Muscle layer of colon (tissue), 2 donors: Measurements from ENCODE around the gene AOC1.

ENCODE experiments used
- H3K27ac ChIP-seq: one replicate; pipeline ENCODE4 v1.7.0; 2013; ENCODE audit warnings: low read depth, mild to moderate bottlenecking, low read length, moderate library complexity
- H3K27me3 ChIP-seq, 2 donors: one replicate each; pipeline ENCODE4 v1.7.0; 2013; ENCODE audit warnings: low read length in 2 of 2, mild to moderate bottlenecking in 2 of 2; ENCODE audit not compliant: insufficient read depth in 2 of 2, control insufficient read depth in 1 of 2
- H3K36me3 ChIP-seq: one replicate; pipeline ENCODE4 v1.7.0; 2013; ENCODE audit warnings: mild to moderate bottlenecking, low read length; ENCODE audit not compliant: insufficient read depth
- H3K4me1 ChIP-seq: one replicate; pipeline ENCODE4 v1.7.0; 2013; ENCODE audit warnings: mild to moderate bottlenecking, low read length; ENCODE audit not compliant: insufficient read depth
- H3K4me3 ChIP-seq, 2 donors: one replicate each; pipeline ENCODE4 v1.7.0; 2013; ENCODE audit warnings: low read length in 2 of 2, low read depth in 1 of 2, mild to moderate bottlenecking in 1 of 2, moderate library complexity in 1 of 2
- H3K9ac ChIP-seq: one replicate; pipeline ENCODE4 v1.7.0; 2013; ENCODE audit warnings: low read length
- H3K9me3 ChIP-seq: one replicate; pipeline ENCODE4 v1.7.0; 2013; ENCODE audit warnings: mild to moderate bottlenecking, low read length
- donor health status: abdominal sarcoma.
- donor health status: Adenocarcinoma of cecum.

Gene AOC1

DNA sequence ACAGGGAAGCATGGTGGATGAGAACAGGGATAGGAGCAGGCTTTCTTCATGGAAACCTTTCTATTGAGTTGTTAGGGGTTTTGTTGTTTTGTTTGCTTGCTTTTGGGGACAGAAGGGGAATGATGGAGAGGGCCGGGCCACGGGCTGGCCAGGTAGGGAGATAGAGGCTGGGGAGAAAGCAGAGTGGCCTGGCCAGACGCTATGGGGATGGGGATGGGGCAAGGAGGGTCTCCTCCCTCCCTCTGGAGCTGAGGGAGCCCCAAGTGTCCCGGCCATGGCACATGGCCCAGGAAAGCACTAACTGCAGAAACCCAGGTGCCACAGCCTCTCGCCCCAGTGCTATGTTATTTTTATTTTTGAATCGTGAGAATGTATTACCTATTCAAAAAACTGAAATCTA, 10.0 kb downstream of the AOC1 start:
- H3K4me3 ChIP-seq: no peak overlapping the region
- no peaks in the 10 kb centered on the region for H3K36me3 ChIP-seq
- no peaks in the 10 kb centered on the region for H3K9me3 ChIP-seq
- no peak overlapping the region for H3K27ac ChIP-seq
- H3K4me1 ChIP-seq: no peaks in the 10 kb centered on the region
- H3K27me3 ChIP-seq: no peaks in the 10 kb centered on the region
- no peak overlapping the region for H3K9ac ChIP-seq

DNA sequence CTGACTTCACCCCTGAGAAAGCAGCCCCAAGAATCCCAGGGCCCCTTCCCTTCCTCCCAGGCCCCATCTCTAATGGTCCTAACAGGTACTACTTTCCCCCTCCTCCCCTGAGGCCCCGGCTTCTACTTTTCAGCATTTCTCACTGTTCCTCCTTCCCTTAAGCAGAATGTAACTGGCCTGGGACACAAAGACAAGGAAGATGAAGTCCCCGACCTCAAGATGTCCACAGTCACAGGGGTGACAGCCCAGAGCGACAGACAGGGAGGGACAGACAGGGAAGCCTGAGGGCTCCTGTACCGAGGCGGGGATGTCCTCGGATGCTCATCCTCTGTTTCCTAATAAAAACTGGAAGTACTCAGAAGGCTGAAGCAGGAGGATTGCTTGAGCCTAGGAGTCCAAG, 11.6 kb downstream of the AOC1 start:
- Histone ChIP-seq H3K27ac (no peak overlapping the region), H3K9me3 (no peaks in the 10 kb centered on the region), H3K27me3 (no peaks in the 10 kb centered on the region), H3K4me1 (no peaks in the 10 kb centered on the region), H3K4me3 (no peak overlapping the region), H3K9ac (no peak overlapping the region), H3K36me3 (no peaks in the 10 kb centered on the region)

DNA sequence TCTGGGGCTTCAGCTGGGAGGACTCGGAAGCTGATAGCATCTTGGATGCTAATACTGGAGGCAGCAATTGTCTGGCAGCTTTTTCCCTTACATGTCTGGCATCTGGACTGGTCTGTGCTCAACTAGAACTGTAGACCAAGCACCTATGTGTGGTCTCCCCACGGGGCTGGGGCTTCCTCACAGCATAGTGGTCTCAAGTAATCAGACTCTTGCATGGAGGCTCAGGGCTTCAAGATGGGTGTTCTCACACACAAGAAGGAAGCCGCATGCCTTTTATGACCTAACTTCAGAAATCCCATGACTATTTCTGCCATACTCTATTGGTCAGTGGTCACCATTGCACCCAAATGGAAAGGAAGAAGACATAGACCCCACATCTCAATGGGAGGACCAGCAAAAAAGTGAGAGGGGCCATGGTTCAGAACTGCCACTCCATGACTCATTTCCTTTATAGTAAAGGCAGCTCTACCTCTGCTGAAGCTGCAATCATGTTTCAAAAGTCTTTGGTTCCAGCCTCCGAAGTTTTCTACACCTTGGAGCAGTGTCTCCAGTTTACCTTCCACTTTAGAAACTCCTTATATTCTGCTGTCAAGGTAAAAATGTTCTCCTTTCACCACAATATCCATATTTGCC, 14.7 kb downstream of the AOC1 start:
- no peaks in the 10 kb centered on the region for H3K4me1 ChIP-seq
- no peaks in the 10 kb centered on the region for H3K27me3 ChIP-seq
- no peaks in the 10 kb centered on the region for H3K36me3 ChIP-seq
- no peak overlapping the region for H3K27ac ChIP-seq
- H3K9me3 ChIP-seq: no peaks in the 10 kb centered on the region
- H3K9ac ChIP-seq: no peak overlapping the region
- no peak overlapping the region for H3K4me3 ChIP-seq

DNA sequence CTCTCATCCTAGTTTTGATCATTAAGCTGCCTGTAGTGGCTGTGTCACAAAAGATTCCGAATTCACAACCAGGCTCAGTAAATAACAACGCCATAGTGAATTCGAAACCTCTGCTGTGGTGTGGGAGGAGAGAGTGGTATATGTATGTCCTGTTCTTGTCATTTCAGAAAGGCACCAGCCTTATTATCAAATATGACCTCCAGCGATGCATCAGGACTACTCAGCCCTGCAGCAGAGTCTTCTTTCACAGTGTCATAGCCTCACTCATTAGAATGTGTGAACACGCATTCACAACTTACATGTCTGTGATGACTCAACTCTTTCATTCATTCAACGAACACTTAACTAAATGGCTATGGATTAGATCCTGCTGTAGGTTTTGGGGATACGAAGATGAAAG, 15.3 kb downstream of the AOC1 start:
- no peaks in the 10 kb centered on the region for H3K9me3 ChIP-seq
- H3K27me3 ChIP-seq: no peaks in the 10 kb centered on the region
- no peak overlapping the region for H3K27ac ChIP-seq
- H3K9ac ChIP-seq: no peak overlapping the region
- no peaks in the 10 kb centered on the region for H3K36me3 ChIP-seq
- H3K4me1 ChIP-seq: no peaks in the 10 kb centered on the region
- H3K4me3 ChIP-seq: no peak overlapping the region

DNA sequence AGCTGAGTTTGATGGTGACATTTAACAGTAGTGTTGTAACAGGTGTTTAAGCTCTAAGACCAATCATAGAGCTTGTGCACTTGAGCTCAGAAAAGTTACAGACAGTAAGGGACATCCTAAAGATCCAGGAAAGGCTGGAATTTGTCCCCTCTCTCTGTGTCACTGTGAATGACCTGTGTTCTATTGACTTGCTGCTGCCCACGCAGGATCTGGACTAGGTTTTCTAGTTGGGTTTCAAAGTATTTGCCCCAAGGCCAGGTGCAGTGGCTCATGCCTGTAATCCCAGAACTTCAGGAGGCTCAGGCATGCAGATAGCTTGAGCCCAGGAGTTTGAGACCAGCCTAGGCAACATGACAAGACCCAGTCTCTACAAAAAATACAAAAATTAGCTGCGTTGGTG, 17.1 kb downstream of the AOC1 start:
- H3K27ac ChIP-seq: no peak overlapping the region
- H3K9ac ChIP-seq: no peak overlapping the region
- no peaks in the 10 kb centered on the region for H3K27me3 ChIP-seq
- no peaks in the 10 kb centered on the region for H3K9me3 ChIP-seq
- no peaks in the 10 kb centered on the region for H3K4me1 ChIP-seq
- H3K4me3 ChIP-seq: no peak overlapping the region
- H3K36me3 ChIP-seq: no peaks in the 10 kb centered on the region

DNA sequence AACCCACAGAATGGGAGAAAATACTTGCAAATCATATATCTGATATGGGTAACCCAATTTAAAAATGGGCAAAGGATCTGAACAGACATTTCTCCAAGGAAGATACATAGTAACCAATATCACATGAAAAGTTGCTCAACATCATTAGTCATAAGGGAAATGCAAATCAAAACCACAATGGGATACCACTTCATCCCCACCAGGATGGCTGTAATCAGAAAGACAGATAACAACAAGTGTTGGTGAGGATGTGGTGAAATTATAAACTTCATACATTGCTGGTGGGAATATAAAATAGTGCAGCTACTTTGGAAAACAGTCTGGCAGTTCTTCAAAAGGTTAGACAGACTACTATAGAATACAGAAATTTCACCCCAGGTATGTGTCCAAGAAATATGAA, 19.3 kb downstream of the AOC1 start:
- no peaks in the 10 kb centered on the region for H3K36me3 ChIP-seq
- no peaks in the 10 kb centered on the region for H3K27me3 ChIP-seq
- H3K4me3 ChIP-seq: no peak overlapping the region
- no peak overlapping the region for H3K9ac ChIP-seq
- H3K4me1 ChIP-seq: no peaks in the 10 kb centered on the region
- H3K9me3 ChIP-seq: no peaks in the 10 kb centered on the region
- H3K27ac ChIP-seq: no peak overlapping the region

DNA sequence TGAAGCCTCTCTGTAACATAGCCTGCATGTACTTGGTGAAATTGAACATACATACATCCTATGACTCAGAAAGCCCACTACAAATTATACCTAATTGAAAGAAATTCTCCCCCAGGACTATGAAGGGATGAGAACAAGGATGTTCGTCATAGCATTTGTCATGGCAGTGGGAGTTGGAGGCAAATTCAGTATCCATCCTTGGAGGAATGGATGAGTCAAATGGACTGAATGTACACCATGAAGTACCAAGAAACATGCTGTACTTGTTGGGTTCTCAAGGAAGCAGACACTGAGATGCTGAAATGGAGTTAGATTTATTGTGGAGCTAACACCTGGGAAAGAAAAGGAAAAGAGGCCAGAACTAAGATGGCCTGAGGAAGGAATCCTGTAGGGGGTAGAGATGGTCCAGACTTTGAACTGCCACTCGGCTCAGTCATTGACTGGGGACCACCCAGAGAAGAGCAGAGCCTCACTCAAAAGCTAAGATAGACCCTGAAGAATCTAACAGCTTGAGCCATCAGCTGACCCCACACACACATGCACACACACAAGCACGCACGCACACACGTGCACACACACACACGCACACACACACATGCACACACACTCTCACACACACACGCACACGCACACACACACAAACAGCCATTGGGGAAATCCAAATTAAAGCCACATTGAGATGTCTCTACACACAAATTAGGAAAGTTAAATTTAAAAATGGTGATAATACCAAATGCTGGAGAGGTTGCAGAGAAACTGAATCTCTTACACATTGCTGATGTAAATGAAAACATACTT, 22.3 kb downstream of the AOC1 start:
- no peaks in the 10 kb centered on the region for H3K9me3 ChIP-seq
- no peak overlapping the region for H3K27ac ChIP-seq
- H3K4me1 ChIP-seq: no peaks in the 10 kb centered on the region
- no peak overlapping the region for H3K4me3 ChIP-seq
- no peaks in the 10 kb centered on the region for H3K36me3 ChIP-seq
- H3K27me3 ChIP-seq: no peaks in the 10 kb centered on the region
- no peak overlapping the region for H3K9ac ChIP-seq

DNA sequence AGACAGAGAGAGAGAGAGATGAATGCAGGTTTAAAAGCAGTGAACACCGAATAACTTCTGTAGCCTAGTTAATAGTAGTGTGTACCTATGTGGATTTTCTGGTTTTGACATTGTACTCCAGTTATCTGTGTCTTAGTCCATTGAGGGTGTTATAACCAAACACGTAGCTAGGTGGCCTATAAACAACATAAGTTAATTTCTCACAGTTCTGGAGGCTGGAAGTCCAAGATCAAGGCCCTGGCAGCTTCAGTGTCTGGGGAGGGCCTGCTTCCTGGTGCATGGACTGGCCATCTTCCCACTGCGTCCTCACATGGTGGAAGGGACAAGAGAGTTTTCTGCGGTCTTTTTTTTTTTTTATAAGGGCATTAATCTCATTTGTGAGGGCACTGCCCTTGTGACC, 23.5 kb downstream of the AOC1 start:
- no peak overlapping the region for H3K27ac ChIP-seq
- H3K4me3 ChIP-seq: no peak overlapping the region
- H3K9ac ChIP-seq: no peak overlapping the region
- no peaks in the 10 kb centered on the region for H3K27me3 ChIP-seq
- H3K9me3 ChIP-seq: no peaks in the 10 kb centered on the region
- H3K36me3 ChIP-seq: no peaks in the 10 kb centered on the region
- H3K4me1 ChIP-seq: no peaks in the 10 kb centered on the region

DNA sequence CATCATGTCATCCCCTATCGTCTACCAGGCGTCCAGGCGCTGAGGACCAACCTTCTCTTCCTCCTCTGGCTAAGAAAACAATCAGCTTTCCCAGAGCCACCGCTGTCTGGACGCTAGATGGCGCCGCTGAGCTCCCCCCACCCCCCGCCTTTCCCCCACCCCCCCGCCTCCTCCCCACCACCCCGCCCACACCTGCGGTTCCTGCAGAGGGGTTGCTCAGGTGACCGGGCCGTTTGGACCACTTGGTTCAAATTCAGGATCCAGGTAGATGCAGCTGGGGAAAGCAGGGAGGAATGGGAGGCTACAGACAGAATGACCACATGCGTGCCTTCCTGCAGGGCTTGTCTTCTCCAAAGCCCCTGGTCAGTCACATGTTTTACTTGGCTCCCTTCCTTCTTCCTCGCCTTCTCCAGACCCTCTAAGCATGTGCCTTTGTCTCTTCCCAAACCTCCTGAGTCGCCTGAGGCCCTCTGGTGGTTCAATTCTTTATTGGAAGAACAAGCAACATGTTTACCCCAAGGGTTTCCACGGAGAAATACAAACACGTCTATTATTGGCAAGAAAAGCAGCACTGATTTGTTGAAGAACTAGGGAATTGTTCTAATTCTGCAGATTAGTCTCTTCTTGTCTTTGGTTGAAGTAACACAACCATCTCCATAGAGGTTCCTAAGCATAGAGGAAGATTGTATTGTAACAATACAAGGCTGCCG, 24.7 kb downstream of the AOC1 start:
- Histone ChIP-seq H3K9me3 (no peaks in the 10 kb centered on the region), H3K4me1 (no peaks in the 10 kb centered on the region), H3K4me3 (no peak overlapping the region), H3K9ac (no peak overlapping the region), H3K27me3 (no peaks in the 10 kb centered on the region), H3K27ac (no peak overlapping the region), H3K36me3 (no peaks in the 10 kb centered on the region)

DNA sequence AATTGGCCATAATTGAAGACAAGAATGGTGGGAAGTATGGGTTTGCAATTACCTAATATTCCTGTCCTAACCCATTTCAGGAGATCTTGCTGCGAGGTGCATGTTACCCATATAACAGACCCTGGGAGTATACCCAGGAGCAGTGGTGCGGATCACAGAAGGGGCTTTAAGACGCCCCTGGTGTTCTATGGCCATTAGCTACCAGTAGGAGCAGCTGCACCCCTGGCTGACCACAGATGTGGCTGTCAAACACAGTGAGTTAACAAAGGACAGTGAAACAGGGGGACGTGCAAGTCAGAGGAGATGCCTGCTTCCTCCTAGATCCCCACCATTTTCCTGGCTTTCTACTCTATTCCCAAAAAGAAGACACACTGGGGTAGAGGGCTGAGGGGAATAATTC, 25.2 kb downstream of the AOC1 start:
- Histone ChIP-seq H3K9ac (no peak overlapping the region), H3K9me3 (no peaks in the 10 kb centered on the region), H3K4me3 (no peak overlapping the region), H3K27ac (no peak overlapping the region), H3K36me3 (no peaks in the 10 kb centered on the region), H3K4me1 (no peaks in the 10 kb centered on the region), H3K27me3 (no peaks in the 10 kb centered on the region)

DNA sequence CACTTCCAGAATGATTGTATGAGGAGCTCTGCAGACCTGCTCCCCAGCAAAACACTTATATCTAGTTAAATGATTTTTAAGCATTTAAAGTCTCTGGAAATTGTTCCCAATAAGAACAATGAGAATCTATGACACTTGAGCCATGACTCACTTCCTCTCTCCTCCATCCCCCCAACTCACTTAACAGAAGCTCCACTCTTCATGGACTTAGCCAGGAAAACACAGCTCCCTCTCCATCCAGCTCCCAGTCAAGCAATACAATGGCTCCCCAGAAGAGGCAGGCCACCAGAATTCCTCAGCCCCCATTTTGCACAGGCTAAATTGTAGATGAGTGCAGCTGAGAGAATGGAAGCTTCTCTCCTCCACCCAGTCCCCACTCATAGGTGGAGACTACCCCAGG, 27.0 kb downstream of the AOC1 start:
- Histone ChIP-seq H3K27ac (no peak overlapping the region), H3K27me3 (no peaks in the 10 kb centered on the region), H3K4me3 (no peak overlapping the region), H3K9me3 (no peaks in the 10 kb centered on the region), H3K36me3 (no peaks in the 10 kb centered on the region), H3K9ac (no peak overlapping the region), H3K4me1 (no peaks in the 10 kb centered on the region)
